ENCODE results near the gene PTPN4.

Gene PTPN4

GRCh38 chr2:119809339-119810048, 49.8 kb downstream of the PTPN4 start:
- ATAC-seq = no peak

DNA sequence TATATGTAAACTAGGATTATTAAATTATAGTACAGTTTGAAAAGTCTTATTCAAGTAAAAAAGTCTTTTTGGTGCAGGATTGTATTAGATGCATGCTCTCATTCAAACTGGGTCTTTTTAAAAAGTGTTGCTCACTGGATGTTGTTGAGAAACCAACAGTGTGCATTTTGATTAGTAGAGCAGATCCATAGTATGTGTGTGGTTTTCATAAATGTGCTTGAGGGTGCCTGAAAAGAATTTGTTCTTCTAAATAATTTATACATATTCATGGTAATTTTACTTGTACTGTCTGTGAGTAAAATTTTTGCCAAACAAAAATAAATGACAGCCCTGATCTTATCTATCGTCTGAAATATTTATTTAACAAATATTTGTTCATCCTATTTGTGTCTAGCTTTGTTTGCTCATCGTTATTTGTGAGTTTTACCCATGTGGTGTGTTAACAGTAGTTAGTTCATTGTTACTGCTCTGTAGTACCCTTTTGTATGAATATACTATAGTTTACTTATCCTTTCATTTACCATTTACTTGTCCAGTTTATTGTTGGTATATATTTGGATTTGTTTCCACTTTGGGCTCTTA, 50.4 kb downstream of the PTPN4 start:
- ATAC-seq = no peak

DNA sequence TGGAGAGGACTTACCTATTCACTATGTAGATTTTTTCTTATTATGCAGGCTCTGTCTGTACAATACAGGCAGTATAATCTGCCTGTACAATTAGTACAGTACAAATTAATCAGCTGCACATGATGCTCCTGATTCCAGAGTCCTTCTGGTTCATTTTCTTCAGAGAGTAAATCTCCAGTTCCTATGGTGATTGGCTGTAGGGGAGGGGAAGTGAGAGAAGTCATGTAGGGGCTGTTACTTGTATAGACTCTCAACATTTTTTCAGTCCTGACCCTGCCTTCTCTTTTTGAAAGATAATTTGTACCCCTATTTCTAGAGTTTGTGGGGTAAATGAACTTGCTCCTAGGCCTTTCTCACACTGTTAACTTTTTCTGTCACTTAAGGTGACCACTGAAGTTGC, 54.5 kb downstream of the PTPN4 start:
- ATAC-seq = no peak

GRCh38 chr2:119818792-119819191, 59.1 kb downstream of the PTPN4 start:
- no peak for ATAC-seq

GRCh38 chr2:119819846-119820245, 60.1 kb downstream of the PTPN4 start:
- ATAC-seq = no peak

GRCh38 chr2:119820275-119820674, 60.6 kb downstream of the PTPN4 start:
- no peak for ATAC-seq

DNA sequence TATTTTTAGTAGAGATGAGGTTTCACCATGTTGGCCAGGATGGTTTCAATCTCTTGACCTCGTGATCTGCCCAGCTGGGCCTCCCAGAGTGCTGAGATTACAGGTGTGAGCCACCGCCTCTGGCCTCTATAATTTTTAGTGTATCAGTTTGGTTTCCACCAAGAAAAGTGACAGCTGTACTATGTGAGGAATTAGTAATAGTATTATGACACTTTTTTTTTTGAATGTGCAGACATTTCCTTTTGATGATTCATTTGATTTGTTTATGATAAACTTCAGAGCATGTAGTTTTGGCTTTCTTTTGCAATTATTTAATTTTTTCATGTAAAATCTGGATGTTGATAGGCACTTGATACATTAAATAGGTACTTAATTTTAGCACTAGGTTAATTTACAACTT, 61.5 kb downstream of the PTPN4 start:
- ATAC-seq = peak; percentile 95 to 96

- ATAC-seq = no peak
Measured at GRCh38 chr2:119823734-119824334, 64.1 kb downstream of the PTPN4 start.

DNA sequence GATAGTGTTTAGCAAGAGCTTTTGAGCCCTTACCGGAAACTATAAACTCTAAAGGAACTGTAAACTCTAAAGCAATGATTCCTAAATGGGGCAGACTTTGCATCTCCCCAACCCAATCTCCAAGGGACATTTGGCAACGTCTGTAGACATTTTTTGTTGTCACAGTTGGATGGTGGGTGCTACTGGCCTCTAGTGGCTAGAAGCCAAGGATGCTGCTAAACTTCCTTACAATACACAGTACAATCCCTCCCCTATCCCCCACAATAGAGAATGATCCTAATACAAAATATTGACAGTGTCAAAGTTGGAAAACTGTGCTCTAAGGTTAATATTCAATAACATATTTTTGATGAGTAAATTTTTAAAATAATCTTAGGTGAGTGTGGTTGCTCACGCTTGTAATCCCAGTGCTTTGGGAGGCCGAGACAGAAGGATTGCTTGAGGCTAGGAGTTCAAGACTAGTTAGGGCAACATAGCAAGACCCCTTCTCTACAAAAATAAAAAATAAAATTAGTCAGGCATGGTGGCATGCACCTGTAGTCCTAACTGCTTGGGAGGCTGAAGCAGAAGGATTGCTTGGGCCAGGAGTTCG, 66.7 kb downstream of the PTPN4 start:
- ATAC-seq = peak in 1 of 2 donors; percentile 40

DNA sequence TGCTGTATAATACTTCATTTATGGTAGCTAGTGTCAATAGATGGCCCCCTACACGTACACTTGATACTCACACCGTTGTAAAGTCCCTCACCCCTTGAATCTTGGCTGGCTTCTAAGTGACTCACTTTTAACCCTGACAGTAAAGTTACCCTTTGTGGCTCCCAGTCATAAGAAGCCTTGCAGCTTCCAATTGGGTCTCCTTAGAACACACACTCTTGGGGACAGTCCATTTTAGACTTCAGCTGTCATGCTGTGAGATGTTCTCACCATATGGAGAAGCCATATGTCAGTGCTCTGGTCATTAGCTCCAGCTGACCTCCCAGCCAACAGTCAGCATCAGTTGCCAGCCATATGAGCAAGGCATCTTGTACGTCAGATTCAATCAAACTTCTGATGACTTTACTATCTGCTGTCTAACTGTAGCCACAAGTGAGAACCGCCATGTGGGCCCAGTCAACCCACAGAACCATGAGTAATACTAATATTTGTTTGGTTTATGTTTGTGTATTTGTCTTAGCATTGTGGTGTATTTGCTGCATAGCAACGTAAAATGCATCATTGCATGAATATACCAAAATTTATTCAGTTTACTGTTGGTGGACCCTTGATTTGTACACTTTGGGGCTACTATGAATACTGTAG, 68.3 kb downstream of the PTPN4 start:
- peak; percentile 71 to 85 for ATAC-seq

- ATAC-seq = no peak
Measured at GRCh38 chr2:119836455-119837142, 76.9 kb downstream of the PTPN4 start.

GRCh38 chr2:119837350-119837749, 77.6 kb downstream of the PTPN4 start:
- ATAC-seq = no peak

GRCh38 chr2:119837759-119838158, 78.0 kb downstream of the PTPN4 start:
- no peak for ATAC-seq

DNA sequence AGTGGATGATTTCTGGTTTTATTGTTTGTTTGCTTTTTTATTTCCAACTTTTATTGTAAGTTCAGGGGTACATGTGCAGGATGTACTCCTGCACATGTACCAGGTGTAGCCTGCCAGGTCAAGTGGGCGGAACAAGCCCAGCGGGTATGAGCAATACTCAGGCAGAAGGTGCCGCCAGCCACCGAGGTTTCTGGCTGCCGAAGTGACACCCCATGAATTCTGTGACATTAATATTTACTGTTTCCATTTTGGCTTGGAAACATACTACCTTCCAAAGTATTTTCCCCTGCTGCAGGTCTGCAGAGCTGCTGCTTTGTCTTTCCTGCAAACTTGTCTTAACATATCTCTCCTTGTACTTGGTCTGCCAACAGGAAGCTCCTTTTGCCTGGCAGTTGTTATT, 78.5 kb downstream of the PTPN4 start:
- ATAC-seq = no peak

DNA sequence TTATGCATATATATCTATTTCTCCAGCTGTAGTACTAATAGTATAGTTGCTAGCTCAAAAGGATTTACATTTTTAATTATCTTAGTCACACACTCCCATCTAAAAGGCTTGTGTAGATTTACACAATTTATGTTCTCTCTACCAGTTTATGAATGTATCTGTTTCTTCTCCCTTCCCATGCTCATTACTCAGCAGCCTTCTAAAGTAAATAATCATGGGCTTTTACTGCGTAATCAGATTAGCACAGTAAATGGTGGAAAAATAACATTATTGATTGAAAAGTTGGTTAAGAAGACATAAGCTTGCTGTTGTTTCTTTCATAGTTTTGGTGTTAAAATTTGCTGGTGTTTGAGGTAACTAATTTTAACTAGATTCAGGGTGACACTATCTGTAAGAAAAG, 81.8 kb downstream of the PTPN4 start:
- no peak for ATAC-seq

DNA sequence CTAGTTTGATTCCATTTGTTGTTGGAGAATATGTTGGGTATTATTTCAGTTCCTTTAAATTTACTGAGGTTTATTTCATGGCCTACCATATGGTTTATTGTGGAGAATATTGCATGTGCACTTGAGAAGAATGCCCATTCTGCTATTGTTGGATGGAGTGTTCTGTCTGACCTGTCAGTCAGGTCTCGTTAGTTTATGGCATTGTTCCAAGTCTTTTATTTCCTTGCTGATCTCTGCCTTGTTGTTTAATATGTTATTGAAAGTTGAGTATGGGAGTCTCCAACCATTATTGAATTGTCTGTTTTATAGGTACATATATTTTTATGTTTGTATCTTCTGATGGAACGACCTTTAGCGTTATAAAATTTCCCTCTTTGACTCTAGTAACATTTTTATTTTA, 86.3 kb downstream of the PTPN4 start:
- no peak for ATAC-seq

DNA sequence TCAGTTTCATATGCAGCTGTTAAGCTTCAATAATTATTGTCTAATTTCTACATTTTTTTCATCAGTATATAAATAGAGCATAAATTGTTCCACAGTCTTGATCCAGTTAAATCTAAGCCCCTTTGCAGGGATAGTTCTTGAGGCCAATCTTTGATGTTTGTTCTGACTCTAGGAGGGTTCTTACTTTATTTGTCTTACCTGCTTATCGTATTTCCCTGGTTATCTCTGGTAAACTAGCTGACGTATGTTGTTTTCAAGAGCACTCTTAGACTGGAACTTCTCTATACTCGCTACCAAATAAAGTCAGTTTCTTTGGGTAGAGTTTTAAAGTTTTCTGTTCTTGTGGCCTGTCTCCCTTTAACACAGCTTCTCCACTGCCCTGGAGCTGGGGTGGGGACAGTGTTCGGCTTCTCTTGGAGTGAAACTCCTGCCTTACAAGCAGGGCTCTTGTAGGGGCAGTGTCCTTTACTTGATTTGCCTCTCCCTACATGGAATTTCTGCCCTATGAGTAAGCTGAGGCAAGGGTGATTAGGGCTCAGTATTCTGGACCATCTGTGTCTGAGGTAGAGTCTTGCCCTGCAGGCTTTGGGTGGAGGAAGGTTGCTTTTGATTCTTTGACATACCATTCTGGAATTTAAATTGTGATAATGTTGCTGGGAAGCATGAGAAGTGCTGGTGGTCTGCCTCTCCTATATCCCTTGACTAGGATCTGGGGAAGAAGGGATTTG, 90.3 kb downstream of the PTPN4 start:
- ATAC-seq = no peak

GRCh38 chr2:119852214-119852613, 92.5 kb downstream of the PTPN4 start:
- no peak for ATAC-seq

- ATAC-seq = no peak
Measured at GRCh38 chr2:119853777-119854399, 94.2 kb downstream of the PTPN4 start.

- ATAC-seq = peak in 1 of 2 donors; percentile 9
Measured at GRCh38 chr2:119856469-119856901, 96.8 kb downstream of the PTPN4 start.

GRCh38 chr2:119857742-119858141, 98.0 kb downstream of the PTPN4 start:
- ATAC-seq = no peak

- ATAC-seq = no peak
Measured at GRCh38 chr2:119859528-119859927, 99.8 kb downstream of the PTPN4 start.

Measured in activated CD4-positive, CD25-positive, alpha-beta regulatory T cell treated with anti-CD3 and anti-CD28 coated beads, Interleukin-2, amount 50 U/mL, for 24 hours (primary cell).